Osteoblast (primary cell): Measurements from ENCODE around the gene MAPT. TPM values are rescaled to one million over a fixed set of nuclear protein-coding genes. Genes with fewer than 3 reads are reported as not detected.

Source experiments
- DNase-seq: peaks from one replicate; pipeline ENCODE4 v3.0.0; 2011; ENCODE audit warnings: low spot score, mixed read lengths; ENCODE audit not compliant: insufficient read length; ENCODE audit errors: missing footprints
- H2AFZ ChIP-seq: 2 replicates; pipeline ENCODE4 v1.6.0; 2011; ENCODE audit warnings: mild to moderate bottlenecking, low read length
- H3K27ac ChIP-seq: 2 replicates; pipeline ENCODE4 v1.5.1; 2011; ENCODE audit warnings: mild to moderate bottlenecking, low read depth, low read length, moderate library complexity
- H3K27me3 ChIP-seq: 2 replicates; pipeline ENCODE4 v1.6.0; 2012; ENCODE audit warnings: mild to moderate bottlenecking, control low read depth, inconsistent platforms, low read length, moderate library complexity; ENCODE audit not compliant: insufficient read depth
- H3K36me3 ChIP-seq: 2 replicates; pipeline ENCODE4 v1.5.1; 2011; ENCODE audit warnings: mild to moderate bottlenecking, low read length, control low read depth, moderate library complexity; ENCODE audit not compliant: insufficient read depth
- H3K4me1 ChIP-seq: 2 replicates; pipeline ENCODE4 v1.5.1; 2011; ENCODE audit warnings: mild to moderate bottlenecking, low read length, control low read depth, moderate library complexity; ENCODE audit not compliant: insufficient read depth
- H3K4me2 ChIP-seq: 2 replicates; pipeline ENCODE4 v1.6.0; 2011; ENCODE audit warnings: mild to moderate bottlenecking, low read length; ENCODE audit not compliant: insufficient read depth
- H3K4me3 ChIP-seq: fragments of 200-600 bp; sonication (generic); 3 replicates; pipeline ENCODE4 v1.5.1; 2012; ENCODE audit warnings: mild to moderate bottlenecking, low read length, inconsistent platforms; ENCODE audit not compliant: insufficient read depth
- H3K79me2 ChIP-seq: 2 replicates; pipeline ENCODE4 v1.6.0; 2012; ENCODE audit warnings: mild to moderate bottlenecking, low read length, control low read depth, inconsistent platforms; ENCODE audit not compliant: insufficient read depth
- H3K9me3 ChIP-seq: 2 replicates; pipeline ENCODE4 v1.5.1; 2011; ENCODE audit warnings: low read depth, low read length, control low read depth
- H4K20me1 ChIP-seq: 2 replicates; pipeline ENCODE4 v1.6.0; 2012; ENCODE audit warnings: mild to moderate bottlenecking, low read length, control low read depth; ENCODE audit not compliant: insufficient read depth
- total RNA-seq: library from RNA; depleted of rRNA; stranded (reverse); fragments of >200 nt; gene quantifications from 2 replicates; pipeline ENCODE4 v1.2.3, GENCODE V29; 2012
- TF ChIP-seq, protein P1 (sequence below): IDR thresholded peaks from 2 replicates; pipeline ENCODE4 v1.5.1; 2011; ENCODE audit warnings: mild to moderate bottlenecking, low read depth, low read length, moderate library complexity; ENCODE audit errors: extremely low read depth

Gene MAPT
- total RNA-seq, 1 donor, result 0.36 TPM

DNA sequence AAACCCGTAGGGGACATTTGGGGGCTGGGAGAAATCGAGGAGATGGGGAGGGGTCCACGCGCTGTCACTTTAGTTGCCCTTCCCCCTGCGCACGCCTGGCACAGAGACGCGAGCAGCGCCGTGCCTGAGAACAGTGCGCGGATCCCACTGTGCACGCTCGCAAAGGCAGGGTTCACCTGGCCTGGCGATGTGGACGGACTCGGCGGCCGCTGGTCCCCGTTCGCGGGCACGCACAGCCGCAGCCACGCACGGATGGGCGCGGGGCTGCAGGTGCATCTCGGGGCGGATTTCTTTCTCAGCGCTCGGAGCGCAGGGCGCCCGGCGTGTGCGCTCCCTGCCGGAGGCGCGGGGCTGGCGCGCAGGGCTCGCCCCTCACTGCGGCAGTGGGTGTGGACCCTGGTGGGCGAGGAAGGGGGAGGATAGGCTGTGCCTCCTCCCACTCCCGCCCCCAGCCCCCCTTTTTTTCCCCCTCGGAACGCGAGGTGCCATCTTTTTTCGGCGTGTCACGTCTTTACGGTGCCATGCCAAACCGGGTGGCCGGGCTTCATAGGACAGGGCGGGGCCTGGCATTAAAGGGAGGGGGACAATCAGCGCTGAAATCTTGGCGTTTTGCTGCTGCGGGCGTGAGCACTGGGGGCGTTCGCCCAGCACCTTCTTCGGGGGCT is 1.1 kb downstream of the MAPT start:
- H3K9me3 ChIP-seq, result no peaks in the 10 kb centered on the region
- TF ChIP-seq, protein P1, sequence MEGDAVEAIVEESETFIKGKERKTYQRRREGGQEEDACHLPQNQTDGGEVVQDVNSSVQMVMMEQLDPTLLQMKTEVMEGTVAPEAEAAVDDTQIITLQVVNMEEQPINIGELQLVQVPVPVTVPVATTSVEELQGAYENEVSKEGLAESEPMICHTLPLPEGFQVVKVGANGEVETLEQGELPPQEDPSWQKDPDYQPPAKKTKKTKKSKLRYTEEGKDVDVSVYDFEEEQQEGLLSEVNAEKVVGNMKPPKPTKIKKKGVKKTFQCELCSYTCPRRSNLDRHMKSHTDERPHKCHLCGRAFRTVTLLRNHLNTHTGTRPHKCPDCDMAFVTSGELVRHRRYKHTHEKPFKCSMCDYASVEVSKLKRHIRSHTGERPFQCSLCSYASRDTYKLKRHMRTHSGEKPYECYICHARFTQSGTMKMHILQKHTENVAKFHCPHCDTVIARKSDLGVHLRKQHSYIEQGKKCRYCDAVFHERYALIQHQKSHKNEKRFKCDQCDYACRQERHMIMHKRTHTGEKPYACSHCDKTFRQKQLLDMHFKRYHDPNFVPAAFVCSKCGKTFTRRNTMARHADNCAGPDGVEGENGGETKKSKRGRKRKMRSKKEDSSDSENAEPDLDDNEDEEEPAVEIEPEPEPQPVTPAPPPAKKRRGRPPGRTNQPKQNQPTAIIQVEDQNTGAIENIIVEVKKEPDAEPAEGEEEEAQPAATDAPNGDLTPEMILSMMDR, result no peak
- no peak overlapping the region for H3K4me3 ChIP-seq
- peaks cover 53% of the 10 kb centered on the region for H3K27me3 ChIP-seq
- H3K4me1 ChIP-seq, result peaks cover 5% of the 10 kb centered on the region
- H3K79me2 ChIP-seq, result no peaks in the 10 kb centered on the region
- no peaks in the 10 kb centered on the region for H3K36me3 ChIP-seq
- H2AFZ ChIP-seq, result no peak overlapping the region
- peak overlapping the region; percentile 77 for H3K4me2 ChIP-seq
- no peaks in the 10 kb centered on the region for H4K20me1 ChIP-seq
- peak; percentile 68 for DNase-seq
- no peak overlapping the region for H3K27ac ChIP-seq

DNA sequence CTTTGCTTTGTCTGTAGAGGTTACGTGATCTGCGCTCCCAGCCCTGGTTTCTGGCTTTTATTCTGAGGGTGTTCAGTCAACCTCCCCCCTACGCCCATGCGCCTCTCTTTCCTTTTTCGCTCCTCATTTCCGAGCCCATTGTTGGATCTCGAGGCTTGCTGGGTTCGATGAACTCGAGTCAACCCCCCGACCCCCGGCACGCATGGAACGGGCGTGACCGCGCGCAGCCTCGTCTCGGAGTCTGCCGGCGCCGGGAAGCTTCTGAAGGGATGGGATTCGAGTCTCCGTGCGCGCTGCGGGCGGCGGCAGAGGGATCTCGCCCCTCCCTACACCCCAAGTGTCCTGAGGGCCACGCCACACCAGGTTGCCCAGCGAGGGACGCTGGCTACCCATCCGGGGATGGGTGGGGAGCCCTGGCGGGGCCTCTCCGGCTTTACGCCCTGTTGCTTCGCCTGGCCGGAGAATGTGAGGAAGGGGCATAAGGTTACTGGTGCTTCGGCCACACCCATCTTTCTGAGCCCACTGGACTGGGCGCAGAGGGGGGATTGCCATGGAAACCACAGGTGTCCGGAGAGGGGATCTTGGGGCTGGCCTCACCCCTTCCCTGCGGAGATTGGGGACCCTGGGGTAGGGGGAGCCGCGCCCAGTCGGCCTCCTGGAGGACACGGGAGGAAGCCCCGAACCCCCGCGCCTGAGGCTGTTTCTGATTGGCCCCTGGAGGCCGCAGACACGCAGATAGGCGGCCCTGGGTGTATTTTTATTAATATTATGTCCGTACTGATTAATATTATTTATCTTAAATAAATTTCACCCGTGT is 1.8 kb downstream of the MAPT start:
- TF ChIP-seq, protein P1, result no peak
- Histone ChIP-seq H3K4me3 (no peak overlapping the region), H3K36me3 (no peaks in the 10 kb centered on the region), H3K27ac (no peak overlapping the region), H3K27me3 (peaks cover 53% of the 10 kb centered on the region), H3K79me2 (no peaks in the 10 kb centered on the region), H2AFZ (no peak overlapping the region), H4K20me1 (no peaks in the 10 kb centered on the region), H3K4me1 (peaks cover 5% of the 10 kb centered on the region), H3K9me3 (no peaks in the 10 kb centered on the region), H3K4me2 (no peak overlapping the region)
- peak; percentile 79 for DNase-seq

DNA sequence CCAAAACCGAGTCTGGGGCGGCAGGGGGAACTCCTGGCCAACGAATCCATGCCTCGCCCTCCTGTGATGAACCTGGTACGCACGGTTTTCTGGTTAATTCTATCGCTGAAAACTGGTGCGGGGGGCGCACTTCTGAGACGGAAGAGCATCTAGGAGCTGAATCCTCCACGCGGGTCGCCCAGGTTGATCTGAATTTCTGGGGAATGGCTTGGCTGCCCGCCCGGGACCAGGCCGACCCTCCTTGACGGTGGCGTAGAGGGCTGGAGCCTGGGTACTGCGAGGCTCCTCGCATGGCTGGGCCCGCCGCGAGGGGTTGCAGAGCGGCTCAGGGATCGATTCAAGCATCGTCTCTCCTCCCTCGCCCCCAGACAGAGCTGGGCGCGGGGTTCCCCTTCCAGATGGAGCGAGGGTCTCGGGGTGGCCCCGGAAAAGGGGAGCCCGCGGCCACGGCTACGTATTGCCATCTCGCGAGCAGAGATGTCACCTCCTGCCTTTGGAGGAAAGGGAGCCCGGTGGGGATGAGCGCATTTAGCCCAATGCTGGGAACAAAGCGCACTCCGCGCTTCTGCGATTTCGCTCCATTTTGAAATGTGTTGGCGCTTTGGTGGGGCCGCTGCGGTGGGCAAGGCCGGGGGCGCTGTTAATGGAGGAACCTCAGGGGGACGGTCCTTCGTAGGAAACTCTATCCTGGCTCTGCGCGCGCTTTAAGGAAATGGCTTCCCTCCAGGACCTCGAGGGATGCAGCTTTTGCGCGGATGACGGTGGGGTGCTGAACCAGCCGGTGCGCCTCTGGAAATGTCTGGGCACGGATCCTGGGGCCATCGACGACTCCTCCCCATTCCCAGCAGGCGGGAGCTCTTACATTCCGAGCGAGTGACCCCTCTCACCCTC is 2.7 kb downstream of the MAPT start:
- H3K4me1 ChIP-seq, result peaks cover 5% of the 10 kb centered on the region
- H3K4me2 ChIP-seq, result no peak overlapping the region
- peaks cover 53% of the 10 kb centered on the region for H3K27me3 ChIP-seq
- DNase-seq, result no peak
- H4K20me1 ChIP-seq, result no peaks in the 10 kb centered on the region
- TF ChIP-seq, protein P1, result no peak
- no peaks in the 10 kb centered on the region for H3K36me3 ChIP-seq
- no peak overlapping the region for H3K27ac ChIP-seq
- H3K79me2 ChIP-seq, result no peaks in the 10 kb centered on the region
- H3K9me3 ChIP-seq, result no peaks in the 10 kb centered on the region
- no peak overlapping the region for H2AFZ ChIP-seq
- H3K4me3 ChIP-seq, result no peak overlapping the region
